GM18858 (cell line): ENCODE results near the gene LUM.

Source experiments
- ATAC-seq: cut with Tn5 transposase; IDR thresholded peaks from one replicate; pipeline ENCODE4 v1.9.1; 2021; ENCODE audit not compliant: unreplicated experiment

Gene LUM

GRCh38 chr12:91111366-91112325 is at the start of gene LUM:
Gene LUM, minus strand, starts transcription at chr12:91111494. Its CDS starts 2,515 bp downstream, at chr12:91108979.
- ATAC-seq: no peak

- no peak for ATAC-seq
These were observed 49.7 kb upstream of the LUM start for GRCh38 chr12:91161009-91161408.

DNA sequence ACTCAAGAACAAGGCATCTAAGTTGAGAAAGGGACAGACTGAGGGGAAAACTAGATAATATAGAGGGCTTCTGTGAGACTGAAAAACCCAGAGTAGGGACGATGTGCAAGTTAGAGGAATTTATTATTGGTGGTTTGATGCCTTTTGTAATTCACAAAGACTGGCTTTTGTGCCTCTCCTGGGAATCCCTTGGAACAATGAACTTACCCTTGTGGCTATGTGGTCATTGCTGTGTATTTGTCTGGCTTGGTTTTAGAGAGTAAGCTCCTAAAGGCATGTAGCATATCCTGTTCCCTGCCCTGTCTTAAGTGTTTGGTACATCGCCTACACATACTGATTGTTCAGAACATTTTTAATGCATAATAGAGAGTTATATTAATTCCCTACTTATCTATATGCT is 44.7 kb upstream of the LUM start:
- no peak for ATAC-seq

DNA sequence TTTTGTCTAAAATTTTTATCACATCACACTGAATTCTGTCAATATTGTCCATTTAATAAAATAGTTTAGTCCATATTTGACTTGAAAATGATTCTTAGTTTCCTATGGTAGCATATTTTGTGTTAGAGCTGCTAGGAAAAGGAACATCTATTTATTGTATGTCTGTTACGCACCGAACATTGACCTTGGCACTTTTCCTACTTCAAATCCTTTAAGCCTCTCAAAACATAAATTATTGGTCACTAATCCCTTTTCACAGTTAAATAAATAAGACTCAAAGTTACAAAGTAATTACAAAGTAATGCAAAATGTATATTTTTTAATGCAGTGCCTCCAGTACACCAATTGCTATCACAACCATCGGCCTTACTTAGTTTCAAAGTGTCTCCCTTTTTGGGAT is 42.8 kb upstream of the LUM start:
- ATAC-seq: no peak

GRCh38 chr12:91144053-91144452 is 32.8 kb upstream of the LUM start:
- ATAC-seq: no peak

- ATAC-seq: no peak
These were observed 31.9 kb upstream of the LUM start for GRCh38 chr12:91143206-91143605.

DNA sequence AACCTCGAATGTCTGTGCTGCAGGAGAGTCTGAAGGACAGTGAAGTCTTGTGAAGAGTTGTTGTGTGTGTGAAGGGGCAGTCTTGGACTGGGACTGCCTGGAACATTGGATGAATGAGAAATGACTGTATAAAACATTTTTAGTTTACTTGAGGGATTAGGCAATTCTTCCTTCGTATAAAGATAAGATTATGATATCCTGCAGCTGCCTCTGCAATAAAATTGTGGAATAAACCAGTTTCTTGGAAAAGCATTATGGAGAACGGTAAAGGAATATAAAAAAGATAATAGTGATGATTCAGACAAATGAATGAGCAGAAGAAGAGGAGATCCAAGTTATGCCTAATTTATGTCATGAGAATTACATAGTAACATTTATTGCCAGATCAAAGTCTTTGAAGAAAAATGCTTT is 30.9 kb upstream of the LUM start:
- no peak for ATAC-seq

- ATAC-seq: no peak
These were observed 29.0 kb upstream of the LUM start for GRCh38 chr12:91140026-91140931.

GRCh38 chr12:91139286-91139685 is 28.0 kb upstream of the LUM start:
- ATAC-seq: no peak

DNA sequence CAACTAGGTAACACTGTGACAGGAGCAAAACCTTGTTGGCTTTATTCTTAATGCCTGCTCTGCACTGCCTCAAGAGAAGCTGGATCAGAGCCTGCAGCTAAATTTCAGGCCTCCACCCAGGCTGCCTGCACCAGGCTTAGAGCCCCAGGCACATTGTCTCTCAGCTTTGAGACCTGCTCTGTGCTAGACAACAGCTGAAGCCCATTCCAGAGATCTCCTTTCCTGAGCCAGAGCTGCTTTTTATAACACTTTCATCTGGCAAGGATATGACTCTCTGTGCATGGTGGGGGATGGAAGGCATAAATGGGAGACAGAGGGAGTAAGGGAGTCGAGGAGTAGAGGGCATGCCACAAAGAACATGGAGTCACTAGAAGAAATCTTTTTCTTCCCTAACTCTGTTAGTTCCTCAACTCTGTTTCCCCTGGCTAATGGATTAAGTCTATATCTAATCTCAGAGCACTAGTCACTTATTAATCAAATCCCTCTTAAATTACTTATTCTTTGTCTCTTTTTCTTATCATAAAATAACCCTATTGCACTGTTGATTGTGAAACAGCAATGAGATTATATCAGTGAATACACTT is 27.1 kb upstream of the LUM start:
- no peak for ATAC-seq

DNA sequence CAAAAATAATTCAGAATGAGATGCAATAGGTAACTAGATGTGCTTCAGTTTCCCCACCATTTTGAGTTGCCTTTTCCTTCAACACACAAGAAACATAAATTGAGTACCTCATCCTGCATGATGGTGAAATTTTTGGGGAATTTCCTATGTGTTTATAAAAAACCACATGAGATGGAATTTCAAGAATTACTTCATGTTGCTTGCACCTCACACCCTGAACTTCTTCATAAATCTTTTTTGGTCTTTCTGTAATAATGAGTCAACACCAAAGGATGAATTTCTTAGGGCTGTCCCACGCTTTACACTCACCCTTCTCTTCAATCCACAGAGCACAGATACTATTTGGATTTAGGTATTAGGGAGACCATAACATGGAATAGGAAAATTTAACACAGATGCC is 22.6 kb upstream of the LUM start:
- no peak for ATAC-seq

DNA sequence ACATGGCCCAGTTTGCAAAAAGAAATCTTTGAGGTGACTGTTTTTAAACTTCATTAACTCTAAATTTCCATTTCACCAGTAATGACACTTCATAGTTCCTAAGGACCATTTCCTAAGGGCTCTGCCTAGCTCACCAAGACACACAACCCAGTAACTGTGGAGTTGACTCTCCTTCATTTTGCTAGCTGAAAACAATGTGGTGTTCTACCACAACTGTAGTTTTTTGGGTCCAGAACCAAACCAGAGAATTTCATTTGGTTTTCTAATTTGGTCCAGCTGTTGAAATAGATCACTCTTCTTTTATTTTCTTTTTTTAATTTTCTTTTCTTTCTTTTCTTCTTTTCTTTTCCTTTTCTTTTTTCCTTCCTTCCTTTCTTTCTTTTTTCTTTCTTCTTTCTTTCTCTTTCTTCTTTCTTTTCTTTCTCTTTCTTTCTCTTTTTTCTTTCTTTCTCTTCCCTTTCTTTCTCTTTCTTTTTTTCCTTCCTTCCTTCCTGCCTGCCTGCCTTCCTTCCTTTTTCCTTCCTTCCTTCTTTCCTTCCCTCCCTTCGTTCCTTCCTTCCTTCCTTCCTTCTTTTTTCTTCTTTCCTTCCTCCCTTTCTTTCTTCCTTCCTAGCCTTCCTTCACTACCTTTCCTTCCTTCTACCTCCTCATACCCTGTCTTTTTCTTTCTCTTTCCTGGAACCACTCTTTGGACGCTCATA is 18.5 kb upstream of the LUM start:
- ATAC-seq: no peak

DNA sequence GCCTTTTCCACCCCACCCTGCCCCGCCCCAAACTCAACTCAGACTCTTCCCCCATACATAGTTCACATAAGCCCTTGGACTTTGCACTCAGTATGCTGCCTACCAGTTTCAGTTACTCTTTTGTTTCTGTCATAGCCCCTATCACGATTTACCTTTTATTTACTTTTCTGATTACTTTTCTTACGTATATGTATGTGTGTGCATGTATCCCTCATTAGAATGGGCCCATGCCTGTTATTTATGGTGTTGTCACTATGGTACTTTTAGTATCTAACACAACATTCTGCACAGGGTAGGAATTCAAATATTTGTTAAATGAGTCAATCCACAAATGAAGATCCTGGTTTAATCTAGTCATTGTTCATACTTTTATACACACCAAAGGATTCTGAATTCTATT is 16.5 kb upstream of the LUM start:
- ATAC-seq: no peak

DNA sequence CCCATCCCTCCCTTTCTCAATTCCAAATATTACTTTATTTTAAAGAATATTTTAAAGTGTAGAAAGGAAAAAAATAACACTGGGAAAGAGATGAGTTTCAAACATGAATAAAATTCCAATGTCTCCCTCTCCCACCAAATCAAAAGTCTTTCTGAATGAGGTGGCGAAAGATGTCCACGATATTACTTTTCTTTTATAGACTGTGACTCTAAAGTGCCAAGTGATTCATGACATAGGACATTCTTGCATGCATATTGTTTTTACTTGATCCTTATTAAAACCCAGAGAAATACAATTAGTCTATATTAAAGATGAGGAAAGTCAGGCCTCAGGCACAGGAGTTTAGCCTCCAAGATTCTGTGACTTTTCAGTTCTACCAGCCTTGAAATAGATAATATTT is 16.0 kb upstream of the LUM start:
- ATAC-seq: no peak

GRCh38 chr12:91126516-91126915 is 15.2 kb upstream of the LUM start:
- no peak for ATAC-seq

- no peak for ATAC-seq
These were observed 12.1 kb upstream of the LUM start for GRCh38 chr12:91123236-91123916.

DNA sequence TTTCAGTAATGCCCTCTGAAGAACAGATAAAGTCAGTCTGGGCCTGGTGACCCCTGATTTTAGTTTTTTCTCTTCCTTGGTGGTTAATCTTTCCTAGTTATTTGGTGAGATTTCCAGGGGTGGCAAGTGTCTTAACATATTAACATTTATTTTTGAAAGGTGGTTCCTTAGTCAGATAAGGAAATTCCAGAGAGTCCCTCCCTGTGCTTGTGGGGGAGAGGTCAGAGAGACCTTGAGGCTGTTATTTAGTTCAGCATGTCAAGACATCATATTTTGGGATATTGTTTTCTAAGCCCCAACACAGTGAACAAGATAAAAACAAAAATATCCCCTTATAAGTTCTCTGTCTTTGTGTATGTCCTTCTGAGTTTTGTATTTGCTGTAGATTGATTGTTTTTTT is 9.5 kb upstream of the LUM start:
- ATAC-seq: no peak

GRCh38 chr12:91119089-91119488 is 7.8 kb upstream of the LUM start:
- no peak for ATAC-seq

GRCh38 chr12:91113621-91114020 is 2.3 kb upstream of the LUM start:
- ATAC-seq: no peak

- ATAC-seq: no peak
These were observed 876 bp downstream of the LUM start for GRCh38 chr12:91110311-91110924.
